CD4-positive, alpha-beta T cell treated with Interleukin-4 for 4 hours (primary cell): ENCODE data around the gene DGLUCY.
"Not testable (repeated sequence)": the region's sequence is repeated elsewhere in the genome, so short reads cannot be mapped to it uniquely, and the experiment has no call there.

Source experiments
- DNase-seq: peaks from one replicate; pipeline ENCODE4 v3.0.0-alpha.2; 2020

DGLUCY gene

DNA sequence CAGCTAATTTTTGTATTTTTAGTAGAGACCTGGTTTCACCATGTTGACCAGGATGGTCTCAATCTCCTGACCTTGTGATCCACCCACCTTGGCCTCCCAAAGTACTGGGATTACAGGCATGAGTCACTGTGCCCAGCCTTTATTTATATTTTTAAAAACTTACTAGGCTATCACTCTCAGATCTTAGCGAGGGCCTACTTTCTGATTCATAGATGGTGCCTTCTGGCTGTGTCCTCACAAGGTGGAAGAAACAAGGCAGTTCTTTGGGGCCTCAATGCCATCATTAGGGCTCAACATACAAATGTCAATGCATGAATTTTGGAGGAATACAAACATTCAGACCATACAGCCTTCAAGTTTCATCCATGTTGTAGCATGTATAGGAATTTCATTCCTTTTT, 2.4 kb upstream of the DGLUCY start:
- DNase-seq, result no peak

DNA sequence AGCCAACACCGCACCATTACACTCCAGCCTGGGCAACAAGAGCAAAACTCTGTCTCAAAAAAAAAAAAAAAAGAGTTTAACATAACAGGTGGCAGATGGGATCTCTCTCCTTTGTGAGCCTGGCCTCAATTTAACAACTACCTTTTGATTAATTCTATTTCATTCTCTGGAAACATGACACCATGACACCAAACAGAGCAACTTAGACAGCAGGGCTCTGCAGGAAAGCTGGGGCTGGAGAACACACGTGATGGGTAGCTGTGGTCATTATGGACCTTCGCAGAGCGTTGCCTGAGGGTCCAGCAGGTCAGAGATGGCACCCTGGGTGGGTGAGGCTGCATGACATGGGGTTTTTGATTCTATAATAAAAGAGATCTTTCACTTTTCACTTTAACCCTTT, 1.7 kb upstream of the DGLUCY start:
- DNase-seq, result no peak

DNA sequence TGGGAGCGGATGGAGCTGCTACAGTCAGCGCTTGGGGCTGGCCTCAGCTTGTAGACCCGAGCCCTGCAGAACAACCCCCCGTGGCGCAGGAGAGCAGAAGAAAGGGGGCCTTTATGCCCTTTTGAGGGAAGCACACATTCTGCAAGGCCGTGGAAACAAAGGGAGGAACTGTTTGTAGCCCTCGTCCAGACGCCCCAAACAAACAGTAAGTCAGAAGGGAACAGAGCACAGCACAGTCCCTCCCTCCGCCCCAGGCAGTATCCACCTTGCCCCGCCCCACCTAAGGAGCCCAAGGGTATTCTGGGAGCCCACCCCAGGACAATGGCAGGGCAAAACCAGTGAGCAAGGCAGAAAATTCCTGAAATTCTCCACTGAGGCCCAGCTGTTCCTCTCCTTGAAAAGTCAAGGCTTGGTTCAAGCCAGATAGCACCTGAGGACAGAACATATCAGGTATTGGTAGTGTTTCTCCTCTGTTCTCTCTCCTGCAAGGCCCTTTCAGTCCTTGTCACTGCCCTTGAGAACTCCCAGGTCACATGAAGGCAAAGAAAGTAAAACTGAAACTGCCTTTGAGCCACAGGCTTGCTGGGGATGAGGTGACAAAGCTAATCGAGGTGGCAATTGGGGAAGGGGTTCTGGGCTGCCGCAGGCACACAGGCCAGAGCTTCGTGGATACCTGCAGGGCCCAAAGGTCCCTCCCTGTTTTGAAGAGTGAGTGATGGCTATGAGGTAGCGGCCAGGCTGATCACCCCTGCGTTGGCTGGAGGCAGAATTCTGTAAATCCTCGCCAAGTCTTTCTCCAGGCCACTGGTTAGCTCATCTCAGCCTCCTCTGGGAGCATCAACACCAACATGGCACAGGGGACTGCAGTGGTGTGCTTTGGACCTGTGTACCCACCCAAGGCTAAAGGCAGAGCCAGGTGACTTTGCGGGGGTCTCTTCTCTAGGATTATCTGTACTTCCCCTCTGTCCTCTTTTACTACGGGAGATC, 499 bp downstream of the DGLUCY start:
- DNase-seq, result peak; percentile 84

DNA sequence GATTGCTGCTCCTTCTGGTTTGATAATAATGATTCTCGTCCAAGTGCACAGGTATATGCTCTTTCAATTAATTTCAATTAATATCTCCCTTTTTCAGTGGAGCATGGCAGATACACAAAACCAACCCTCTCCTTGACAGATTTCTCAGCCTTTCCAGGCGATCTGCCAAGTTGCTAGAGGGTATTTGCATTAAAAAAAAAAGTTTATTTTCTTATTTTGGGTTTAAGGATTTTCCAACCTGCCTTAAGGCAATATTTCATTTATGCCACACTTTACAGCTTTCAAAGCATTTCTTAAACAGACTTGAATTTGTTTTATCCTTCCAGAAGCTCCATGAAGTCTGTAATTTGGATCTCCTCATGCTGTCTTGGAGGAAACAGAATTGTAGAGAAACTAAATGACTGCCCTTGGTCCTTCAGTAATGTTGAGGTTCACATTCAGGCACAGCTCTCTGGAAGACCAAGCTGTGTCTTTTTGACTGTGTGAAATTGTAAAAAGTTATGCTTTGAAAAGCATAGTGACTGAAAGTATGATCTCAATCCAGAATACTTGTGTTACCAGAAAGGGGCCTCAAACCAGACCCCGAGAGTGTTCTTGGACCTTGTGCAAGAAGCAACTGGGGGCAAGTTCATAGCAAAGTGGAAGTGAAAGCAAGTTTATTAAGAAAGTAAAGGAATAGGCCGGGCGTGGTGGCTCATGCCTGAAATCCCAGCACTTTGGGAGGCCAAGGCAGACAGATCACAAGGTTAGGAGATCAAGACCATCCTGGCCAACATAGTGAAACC, 2.3 kb downstream of the DGLUCY start:
- no peak for DNase-seq

DNA sequence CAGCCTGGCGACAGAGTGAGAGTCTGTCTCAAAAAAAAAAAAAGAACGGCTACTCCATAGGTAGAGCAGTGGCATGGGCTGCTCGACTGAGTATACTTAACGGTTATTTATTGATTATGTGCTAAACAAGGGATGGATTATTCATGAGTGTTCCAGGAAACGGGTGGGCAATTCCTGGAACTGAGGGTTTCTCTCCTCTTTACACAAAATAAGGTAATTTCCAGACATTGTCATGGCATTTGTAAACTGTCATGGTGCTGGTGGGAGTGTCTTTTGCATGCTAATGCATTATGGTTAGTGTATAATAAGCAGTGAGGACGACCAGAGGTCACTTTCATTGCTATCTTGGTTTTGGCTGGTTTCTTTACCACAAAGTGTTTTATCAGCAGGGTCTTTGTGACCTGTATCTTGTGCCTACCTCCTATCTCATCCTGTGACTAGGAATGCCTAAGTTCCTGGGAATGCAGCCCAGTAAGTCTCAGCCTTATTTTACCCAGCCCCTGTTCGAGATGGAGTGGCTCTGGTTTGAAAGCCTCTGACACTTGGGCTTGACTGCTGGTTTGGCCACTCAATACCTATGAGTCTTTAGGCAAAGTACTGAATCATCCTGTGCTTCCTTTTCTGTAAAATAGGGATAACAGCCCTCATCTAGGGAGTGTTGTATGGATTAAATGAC, 3.2 kb downstream of the DGLUCY start:
- DNase-seq, result peak; percentile 72

DNA sequence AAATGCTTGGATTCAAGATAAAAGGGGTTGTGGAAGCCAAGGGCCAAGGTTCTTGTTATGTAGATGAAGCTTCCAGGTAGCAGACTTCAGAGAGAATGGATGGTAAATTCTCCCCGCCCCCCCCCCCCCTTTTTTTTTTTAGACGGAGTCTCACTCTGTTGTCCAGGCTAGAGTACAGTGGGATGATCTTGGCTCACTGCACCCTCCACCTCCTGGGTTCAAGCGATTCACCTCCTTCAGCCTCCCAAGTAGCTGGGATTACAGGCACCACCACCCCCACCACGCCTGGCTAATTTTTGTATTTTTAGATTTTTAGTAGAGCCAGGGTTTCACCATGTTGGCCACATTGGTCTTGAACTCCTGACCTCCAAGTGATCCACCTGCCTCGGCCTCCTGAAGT, 4.1 kb downstream of the DGLUCY start:
- DNase-seq, result no peak

DNA sequence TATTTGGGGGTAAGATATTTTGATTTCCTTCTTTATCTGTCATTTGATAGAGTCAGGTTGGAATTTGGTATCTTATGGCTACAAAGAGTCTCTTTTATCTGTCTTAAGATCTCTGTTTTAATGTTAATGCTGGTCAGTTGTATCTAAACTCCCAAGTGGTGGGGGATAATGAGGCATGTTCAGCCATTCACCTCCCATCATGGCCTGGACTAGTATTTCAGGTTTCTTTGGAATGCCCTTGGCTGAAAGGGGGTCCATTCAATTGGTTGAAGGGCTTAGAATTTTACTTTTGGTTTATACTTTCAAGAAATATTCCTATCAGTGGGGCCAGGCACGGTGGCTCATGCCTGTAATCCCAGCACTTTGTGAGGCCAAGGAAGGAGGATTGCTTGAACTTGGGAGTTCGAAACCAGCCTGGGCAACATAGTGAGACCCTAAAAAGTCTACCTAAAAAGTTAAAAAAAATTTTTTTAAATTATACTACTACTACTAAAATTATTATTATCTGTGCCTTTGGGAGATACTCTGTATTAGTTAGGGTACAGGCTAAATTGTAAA, 4.7 kb downstream of the DGLUCY start:
- no peak for DNase-seq

DNA sequence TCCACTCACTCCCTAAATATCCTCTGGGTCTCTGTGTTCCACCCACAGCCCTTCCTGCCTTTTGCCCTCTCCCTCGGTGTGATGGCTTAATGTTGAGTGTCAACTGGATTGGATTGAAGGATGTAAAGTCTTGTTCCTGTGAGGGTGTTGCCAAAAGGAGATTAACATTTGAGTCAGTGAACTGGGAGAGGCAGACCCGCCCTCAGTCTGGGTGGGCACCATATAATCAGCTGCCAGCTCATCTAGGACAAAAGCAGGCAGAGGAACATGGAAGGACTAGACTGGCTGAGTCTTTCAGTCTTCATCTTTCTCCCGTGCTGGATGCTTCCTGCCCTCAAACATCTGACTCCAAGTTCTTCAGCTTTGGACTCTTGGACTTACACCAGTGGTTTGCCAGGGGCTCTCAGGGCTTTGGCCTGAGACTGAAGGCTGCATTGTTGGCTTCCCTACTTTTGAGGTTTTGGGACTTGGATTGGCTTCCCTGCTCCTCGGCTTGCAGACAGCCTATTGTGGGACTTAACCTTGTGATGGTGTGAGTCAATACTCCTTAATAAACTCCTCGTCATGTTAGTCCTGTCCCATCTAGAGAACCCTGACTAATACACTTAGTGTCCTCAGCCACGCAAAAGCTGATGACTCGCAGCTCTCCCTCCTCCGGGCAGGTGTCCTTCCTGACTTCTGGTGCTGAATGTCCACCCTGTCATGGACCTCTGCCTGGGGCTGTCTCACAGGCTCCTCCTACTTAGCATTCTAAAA, 5.9 kb downstream of the DGLUCY start:
- DNase-seq, result no peak

DNA sequence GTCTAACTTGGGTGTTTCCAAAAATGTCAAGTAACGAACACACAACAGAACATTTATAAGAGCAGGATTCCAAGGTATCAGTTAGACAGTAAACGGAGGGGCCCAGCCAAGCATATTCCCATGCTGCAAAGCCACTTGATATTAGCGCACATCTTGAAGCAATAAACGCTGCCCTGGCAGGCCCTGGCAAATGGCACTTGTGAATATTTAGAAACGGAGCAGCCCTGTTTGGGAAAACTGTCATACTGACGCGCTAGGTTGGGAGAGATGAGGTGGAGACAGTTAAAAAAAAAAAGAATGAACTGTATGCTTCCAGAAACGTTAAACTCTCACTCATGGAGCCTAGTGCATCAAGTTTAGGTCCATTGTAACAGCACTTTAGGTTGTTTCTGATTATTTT, 9.3 kb downstream of the DGLUCY start:
- DNase-seq, result no peak

DNA sequence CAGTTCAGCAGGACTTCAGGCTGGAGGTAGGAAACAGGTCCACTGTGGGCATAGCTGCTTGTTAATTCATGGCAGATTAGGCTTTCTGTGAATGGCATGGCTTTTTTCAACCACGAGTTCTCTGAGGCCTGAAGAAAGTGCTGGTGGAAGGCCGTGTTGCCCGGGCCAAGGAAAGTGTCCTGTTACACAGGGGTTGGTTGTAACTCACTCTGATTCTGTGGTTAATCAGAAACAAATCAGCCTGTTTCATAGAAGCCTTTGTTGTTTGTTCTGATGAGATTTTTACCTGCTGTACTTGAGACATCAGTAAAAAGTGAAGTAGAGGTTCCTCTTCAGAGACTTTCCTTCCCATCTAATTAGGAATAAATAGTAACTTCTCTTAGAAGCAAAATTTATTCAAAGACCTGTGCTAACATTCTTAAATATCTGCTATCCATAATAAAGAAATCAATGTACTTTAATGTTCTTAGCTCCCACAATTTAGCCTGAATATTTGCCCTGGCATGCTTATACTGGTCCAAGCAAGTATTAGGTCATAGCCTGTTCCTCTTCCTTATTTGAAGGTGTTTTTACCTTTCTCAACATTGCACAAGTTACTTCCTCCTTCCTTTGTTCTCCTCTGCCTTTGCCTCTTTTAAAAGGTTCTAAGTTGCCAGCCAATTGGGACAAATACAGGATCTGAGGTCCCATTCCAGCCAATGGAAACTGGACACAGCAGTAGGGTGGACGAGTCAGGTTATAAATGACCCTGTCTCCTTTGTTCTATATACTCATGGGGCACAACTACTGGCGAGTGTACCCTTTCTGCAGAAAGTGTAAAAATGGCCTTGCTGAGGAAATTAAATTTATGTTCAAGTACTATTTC, 10.8 kb downstream of the DGLUCY start:
- not testable (repeated sequence) for DNase-seq

DNA sequence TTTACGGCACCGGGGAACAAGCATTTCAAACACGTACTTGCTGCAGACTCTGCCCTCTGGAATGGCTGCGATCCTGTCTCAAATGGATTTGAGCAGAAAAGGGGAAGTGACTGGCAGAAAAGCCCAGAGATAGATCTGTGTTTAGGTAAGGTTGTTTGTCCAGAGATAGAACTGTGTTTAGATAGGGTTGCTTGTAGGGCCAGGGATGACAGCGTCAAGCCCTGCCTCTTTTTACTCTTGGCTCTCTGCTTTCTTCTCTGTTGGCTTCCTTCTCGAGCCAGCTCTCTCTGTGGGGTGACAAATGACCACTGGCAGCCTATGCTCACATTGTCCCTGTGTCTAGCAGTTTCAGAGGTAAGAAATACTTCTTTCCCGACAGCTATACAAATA, 11.4 kb downstream of the DGLUCY start:
- DNase-seq, result no peak

DNA sequence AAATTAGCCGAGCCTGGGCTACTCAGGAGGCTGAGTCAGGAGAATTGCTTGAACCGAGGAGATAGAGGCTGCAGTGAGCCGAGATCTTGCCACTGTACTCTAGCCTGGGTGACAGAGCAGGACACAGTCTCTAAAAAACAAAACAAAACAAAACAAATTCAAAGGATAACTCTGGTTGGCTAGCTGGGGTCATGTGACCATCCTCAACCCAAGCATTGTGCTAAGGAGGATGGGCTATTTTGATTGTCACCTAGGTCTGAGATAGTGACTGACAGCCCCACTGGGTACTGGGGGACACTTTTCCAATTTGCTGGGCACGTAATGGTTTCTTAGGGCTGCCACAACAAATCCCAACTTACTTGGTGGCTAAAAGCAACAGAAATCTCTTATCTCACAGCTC, 11.9 kb downstream of the DGLUCY start:
- DNase-seq, result no peak

DNA sequence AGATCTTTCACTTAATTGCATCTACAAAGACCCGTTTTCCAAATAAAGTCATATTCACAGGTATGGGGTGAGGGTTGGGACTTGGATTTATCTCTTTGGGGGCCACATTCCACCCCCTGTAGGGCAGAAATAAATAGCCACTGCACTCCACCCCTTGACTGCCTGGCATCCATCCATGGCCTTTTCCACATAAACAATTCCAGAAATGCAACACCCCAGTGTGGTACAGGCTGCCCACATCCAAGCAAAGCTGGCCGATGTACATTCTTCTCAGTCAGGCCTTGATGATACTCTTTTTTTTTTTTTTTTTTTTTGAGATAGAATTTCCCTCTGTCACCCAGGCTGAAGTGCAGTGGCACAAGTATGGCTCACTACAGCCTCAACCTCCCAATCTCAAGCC, 12.9 kb downstream of the DGLUCY start:
- DNase-seq, result no peak

DNA sequence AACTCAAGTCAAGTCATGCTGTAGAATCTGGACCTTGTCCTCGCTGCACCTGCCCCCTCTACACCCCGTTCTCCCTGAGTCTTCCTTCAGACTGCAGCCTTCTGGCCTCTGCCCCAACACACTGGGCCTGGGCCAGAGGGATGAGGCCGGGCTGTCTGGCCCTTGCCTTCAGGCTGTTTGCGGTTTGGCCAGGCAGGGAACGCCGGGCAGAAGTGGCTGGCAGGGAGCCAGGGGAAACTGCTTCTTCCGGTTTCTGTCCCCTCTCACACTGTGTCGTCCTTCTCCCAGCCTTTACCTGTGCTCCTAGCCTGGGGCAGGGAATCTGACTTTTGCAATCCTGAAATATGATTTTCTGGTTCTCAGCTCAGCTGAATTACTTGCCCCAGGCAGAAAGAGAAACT, 13.5 kb downstream of the DGLUCY start:
- no peak for DNase-seq

DNA sequence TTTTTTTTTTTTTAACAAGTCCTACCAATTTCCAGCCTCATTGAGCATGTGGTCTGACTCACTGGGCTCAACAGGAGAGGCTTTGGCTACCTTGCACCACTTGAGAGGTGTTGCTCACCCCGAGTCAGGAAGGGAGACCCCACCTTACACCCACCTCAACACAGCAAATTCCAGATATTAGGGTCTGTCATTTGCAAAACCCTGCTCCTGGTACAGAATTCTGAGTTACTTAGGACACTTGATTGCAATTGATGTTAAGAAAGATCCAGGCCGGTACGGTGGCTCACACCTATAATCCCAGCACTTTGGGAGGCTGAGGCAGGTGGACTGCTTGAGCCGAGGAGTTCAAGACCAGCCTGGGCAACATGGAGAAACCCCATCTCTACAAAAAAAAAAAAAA, 14.1 kb downstream of the DGLUCY start:
- DNase-seq, result no peak

DNA sequence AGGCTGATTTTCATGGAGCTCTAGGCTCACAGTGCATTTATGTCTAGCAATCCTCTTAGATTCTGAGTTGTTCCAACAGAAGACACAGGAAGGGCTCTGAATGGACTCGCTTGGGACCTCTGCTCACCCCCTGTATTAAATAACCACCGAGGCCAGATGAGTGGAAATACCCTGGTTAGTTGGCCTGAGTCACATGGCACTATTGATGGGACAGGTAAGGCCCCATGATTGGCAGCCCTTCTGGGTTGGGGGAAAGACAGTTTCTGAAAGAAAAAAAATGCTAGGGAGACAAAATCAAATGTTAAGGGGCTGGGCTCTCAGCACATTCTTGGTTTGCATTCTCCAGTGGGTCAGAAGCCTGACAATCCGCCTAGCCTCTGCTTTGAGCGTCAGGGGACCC, 14.8 kb downstream of the DGLUCY start:
- no peak for DNase-seq

DNA sequence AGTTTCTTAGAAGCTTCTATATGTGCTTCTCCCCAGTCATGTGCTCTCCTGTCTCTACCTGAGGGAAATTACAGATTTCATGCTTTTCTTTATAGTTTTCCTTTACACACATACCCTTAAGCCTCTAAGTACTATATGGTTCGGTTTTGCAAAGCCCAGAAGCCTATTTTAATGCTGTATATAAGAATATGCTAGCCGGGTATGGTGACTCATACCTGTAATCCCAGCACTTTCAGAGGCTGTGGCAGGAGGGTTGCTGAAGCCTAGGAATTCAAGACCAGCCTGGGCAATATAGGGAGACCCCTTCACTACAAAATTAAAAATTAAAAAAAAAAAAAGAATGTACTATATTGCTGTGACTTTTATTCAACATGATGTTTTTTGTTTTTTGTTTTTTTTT, 15.4 kb downstream of the DGLUCY start:
- DNase-seq, result no peak

DNA sequence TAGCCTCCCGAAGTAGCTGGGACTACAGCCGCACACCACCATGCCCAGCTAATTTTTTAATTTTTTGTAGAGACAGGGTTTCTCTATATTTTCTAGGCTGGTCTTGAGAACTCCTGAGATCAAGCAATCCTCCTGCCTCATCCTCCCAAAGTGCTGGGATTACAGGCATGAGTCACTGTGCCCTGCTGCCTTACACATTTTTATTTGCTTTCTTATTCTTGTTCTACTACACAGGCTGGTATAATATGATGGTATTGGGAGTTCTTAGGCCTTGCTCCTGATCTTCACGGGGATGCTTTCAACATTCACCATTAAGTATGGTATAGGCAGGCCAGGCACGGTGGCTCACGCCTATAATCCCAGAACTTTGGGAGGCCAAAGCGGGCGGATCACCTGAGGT, 21.2 kb downstream of the DGLUCY start:
- no peak for DNase-seq

DNA sequence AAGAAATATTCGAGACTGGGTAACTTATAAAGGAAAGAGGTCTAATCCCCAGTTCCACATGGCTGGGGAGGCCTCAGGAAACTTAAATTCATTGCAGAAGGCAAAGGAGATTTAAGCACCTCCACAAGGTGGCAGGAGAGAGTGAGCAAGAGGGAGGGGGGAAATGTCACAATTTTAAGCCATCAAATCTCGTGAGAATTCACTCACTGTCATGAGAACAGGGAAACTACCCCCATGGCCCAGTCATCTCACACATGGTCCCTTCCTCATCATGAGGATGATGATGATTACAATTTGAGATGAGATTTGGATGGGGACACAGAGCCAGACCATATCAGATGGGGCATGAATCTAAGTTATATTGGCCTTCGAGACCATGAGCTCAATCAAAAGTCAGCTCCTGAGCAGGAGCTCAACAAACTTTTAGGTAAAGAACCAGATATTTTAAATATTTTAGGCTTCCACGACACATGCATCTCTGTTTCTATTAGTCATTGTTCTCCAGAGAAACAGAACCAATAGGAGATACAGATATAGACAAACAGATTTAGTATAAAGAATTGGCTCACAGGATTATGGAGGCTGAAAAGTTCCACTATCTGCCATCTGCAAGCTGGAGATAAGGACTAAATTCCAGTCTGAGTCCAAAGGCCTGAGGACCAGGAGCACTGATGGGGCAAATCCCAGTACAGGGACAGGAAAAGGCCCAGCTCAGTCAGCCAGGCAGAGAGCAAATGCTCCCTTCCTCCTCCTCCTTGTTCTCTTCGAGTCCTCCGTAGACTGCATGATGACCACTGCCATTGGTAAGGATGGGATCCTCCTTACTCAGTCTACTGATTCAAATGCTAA, 24.9 kb downstream of the DGLUCY start:
- peak; percentile 48 for DNase-seq

DNA sequence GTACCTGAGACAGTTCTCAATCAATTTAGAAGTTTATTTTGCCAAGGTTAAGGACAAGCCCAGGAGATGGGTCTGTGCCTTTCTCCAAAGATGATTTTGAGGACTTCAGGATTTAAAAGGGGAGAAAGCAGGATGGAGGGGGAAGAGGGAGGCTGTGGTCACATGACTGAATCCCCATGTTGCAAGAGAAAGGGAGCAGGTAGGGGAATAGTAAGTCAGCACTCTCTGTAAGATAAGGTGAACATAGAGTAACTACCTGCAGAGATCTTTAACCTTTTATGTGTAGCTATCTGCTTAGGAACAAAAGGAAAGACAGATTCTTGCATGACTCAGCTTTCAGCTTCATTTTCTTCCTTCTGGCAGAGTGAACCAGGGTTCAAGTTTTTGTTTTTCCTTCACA, 25.9 kb downstream of the DGLUCY start:
- DNase-seq, result no peak
